MM.1S (cell line): Measurements from ENCODE around the gene PAXX.

Source experiments
- DNase-seq: peaks from one replicate; pipeline ENCODE4 v3.0.0-alpha.2; 2015
- H2AFZ ChIP-seq: fragments of 300-600 bp; sonication (generic); 2 replicates; pipeline ENCODE4 v1.6.0; 2016; ENCODE audit warnings: antibody characterized with exemption, low read length
- H3F3A ChIP-seq: fragments of 300-600 bp; sonication (generic); 2 replicates; pipeline ENCODE4 v1.6.1; 2016; ENCODE audit warnings: mild to moderate bottlenecking, antibody characterized with exemption, low read length, moderate library complexity, mixed read lengths; ENCODE audit not compliant: insufficient read depth
- H3K27ac ChIP-seq: fragments of 300-600 bp; sonication (generic); 2 replicates; pipeline ENCODE4 v1.5.1; 2016; ENCODE audit warnings: mild to moderate bottlenecking, low read length
- H3K27me3 ChIP-seq: fragments of 300-600 bp; sonication (generic); replicated peaks from 2 replicates; pipeline ENCODE4 v1.6.0; 2016; ENCODE audit warnings: low read length; ENCODE audit not compliant: insufficient read depth
- H3K36me3 ChIP-seq: fragments of 300-600 bp; sonication (generic); replicated peaks from 2 replicates; pipeline ENCODE4 v1.6.1; 2016; ENCODE audit warnings: mild to moderate bottlenecking, low read length, mixed read lengths; ENCODE audit not compliant: insufficient read depth
- H3K4me1 ChIP-seq: fragments of 300-600 bp; sonication (generic); 2 replicates; pipeline ENCODE4 v1.6.1; 2016; ENCODE audit warnings: low read length, mixed read lengths
- H3K4me2 ChIP-seq: fragments of 300-600 bp; sonication (generic); 2 replicates; pipeline ENCODE4 v1.6.0; 2016; ENCODE audit warnings: low read depth, low read length
- H3K4me3 ChIP-seq: fragments of 300-600 bp; sonication (generic); 2 replicates; pipeline ENCODE4 v1.5.1; 2016; ENCODE audit warnings: low read length, mixed read lengths
- H3K79me2 ChIP-seq: fragments of 300-600 bp; sonication (generic); 2 replicates; pipeline ENCODE4 v1.6.1; 2016; ENCODE audit warnings: mixed run types, low read length, mixed read lengths
- H3K9ac ChIP-seq: fragments of 300-600 bp; sonication (generic); 2 replicates; pipeline ENCODE4 v1.6.1; 2016; ENCODE audit warnings: low read length, mixed read lengths
- H3K9me2 ChIP-seq: fragments of 300-600 bp; sonication (generic); replicated peaks from 2 replicates; pipeline ENCODE4 v1.6.1; 2016; ENCODE audit warnings: mild to moderate bottlenecking, low read length, mixed read lengths; ENCODE audit not compliant: insufficient read depth
- H3K9me3 ChIP-seq: fragments of 300-600 bp; sonication (generic); replicated peaks from 2 replicates; pipeline ENCODE4 v1.6.1; 2016; ENCODE audit warnings: mild to moderate bottlenecking, low read length, mixed read lengths; ENCODE audit not compliant: insufficient read depth
- H4K20me1 ChIP-seq: fragments of 300-600 bp; sonication (generic); 2 replicates; pipeline ENCODE4 v1.6.1; 2016; ENCODE audit warnings: mild to moderate bottlenecking, low read length, moderate library complexity, mixed read lengths; ENCODE audit not compliant: insufficient read depth
- EZH2 ChIP-seq: fragments of 300-600 bp; sonication (generic); optimal IDR thresholded peaks from 2 replicates; pipeline ENCODE3; 2017; ENCODE audit warnings: low read depth, mild to moderate bottlenecking, antibody characterized with exemption, low read length, mixed read lengths
- EZH2phosphoT487 ChIP-seq: fragments of 300-600 bp; sonication (generic); IDR thresholded peaks from 2 replicates; pipeline ENCODE4 v1.6.1; 2018; ENCODE audit warnings: antibody characterized with exemption, low read length
- TF ChIP-seq, protein P1 (sequence below): fragments of 300-600 bp; sonication (generic); IDR thresholded peaks from 2 replicates; pipeline ENCODE4 v1.5.1; 2016; ENCODE audit warnings: antibody characterized with exemption, low read length, mixed read lengths

PAXX gene

DNA sequence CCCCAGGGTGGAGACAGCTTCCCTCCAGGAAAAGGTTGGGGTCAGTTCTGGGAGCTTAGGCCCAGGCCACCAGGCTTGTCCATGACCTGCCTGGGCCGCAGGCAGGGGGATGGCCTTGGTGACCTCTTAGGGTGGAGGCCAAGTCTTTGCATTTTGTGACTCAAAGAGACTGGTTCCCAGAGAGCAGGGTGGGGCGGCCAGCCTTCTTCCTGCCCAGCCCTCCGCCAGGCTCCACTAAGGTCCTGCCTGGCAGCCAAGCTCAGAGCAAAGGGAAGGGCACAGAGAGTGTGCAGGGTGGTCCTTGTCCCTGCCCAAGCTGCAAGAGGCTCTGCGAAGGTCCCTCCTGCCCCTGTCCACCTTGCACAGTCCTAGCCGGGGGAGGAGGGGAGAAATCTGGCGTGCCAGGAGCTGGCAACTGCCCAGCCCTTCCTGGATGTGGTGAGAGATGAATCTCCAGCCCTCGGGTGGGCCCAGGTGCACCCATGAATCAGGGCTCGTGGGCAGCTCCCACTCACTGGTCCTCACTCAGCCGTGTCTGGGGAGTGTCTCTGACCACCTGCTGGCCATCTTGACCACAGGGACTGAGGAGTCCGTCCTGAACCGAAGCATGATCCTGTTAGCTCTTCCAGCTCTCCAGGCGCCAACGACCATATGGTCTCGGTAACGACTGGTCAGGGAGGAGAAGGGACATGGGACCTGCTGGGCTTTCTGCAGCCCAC is 17.2 kb upstream of the PAXX start:
- H3K27me3 ChIP-seq = peaks cover 76% of the 10 kb centered on the region
- no peak overlapping the region for H3K4me2 ChIP-seq
- no peaks in the 10 kb centered on the region for H3K79me2 ChIP-seq
- no peak overlapping the region for H3K9ac ChIP-seq
- H4K20me1 ChIP-seq = no peaks in the 10 kb centered on the region
- no peaks in the 10 kb centered on the region for H3K36me3 ChIP-seq
- no peak overlapping the region for H3K27ac ChIP-seq
- H3K9me3 ChIP-seq = no peaks in the 10 kb centered on the region
- no peak for DNase-seq
- H3K4me3 ChIP-seq = no peak overlapping the region
- no peaks in the 10 kb centered on the region for H3K9me2 ChIP-seq
- no peak overlapping the region for H2AFZ ChIP-seq
- TF ChIP-seq EZH2phosphoT487 = no peak
- TF ChIP-seq, protein P1, sequence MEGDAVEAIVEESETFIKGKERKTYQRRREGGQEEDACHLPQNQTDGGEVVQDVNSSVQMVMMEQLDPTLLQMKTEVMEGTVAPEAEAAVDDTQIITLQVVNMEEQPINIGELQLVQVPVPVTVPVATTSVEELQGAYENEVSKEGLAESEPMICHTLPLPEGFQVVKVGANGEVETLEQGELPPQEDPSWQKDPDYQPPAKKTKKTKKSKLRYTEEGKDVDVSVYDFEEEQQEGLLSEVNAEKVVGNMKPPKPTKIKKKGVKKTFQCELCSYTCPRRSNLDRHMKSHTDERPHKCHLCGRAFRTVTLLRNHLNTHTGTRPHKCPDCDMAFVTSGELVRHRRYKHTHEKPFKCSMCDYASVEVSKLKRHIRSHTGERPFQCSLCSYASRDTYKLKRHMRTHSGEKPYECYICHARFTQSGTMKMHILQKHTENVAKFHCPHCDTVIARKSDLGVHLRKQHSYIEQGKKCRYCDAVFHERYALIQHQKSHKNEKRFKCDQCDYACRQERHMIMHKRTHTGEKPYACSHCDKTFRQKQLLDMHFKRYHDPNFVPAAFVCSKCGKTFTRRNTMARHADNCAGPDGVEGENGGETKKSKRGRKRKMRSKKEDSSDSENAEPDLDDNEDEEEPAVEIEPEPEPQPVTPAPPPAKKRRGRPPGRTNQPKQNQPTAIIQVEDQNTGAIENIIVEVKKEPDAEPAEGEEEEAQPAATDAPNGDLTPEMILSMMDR = no peak
- TF ChIP-seq EZH2 = no peak
- H3K4me1 ChIP-seq = no peaks in the 10 kb centered on the region
- no peaks in the 10 kb centered on the region for H3F3A ChIP-seq

DNA sequence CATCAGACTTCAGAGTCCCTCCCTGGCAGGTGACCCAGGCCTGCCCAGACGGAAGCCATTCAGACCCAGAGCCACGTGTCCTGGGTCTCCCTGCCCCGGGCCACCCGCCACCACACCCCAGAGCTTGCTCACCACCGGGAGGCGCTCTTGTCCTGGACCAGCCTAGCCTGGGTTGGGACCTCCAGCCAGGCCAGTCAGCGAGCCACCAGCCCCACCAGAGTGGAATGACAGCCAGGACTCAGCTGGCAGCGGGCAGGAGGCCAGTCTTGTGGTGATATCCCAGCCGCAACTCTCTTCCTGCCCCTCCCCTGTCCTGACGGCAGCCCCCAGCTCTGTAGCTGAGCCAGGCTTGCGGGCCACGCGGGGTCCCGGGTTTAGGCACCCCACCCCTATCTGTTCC is 16.6 kb upstream of the PAXX start:
- no peaks in the 10 kb centered on the region for H3K79me2 ChIP-seq
- H3K9me2 ChIP-seq = no peaks in the 10 kb centered on the region
- no peaks in the 10 kb centered on the region for H3K4me1 ChIP-seq
- no peaks in the 10 kb centered on the region for H3K36me3 ChIP-seq
- no peak overlapping the region for H3K9ac ChIP-seq
- no peaks in the 10 kb centered on the region for H4K20me1 ChIP-seq
- H3K9me3 ChIP-seq = no peaks in the 10 kb centered on the region
- H3K27me3 ChIP-seq = peaks cover 76% of the 10 kb centered on the region
- no peak overlapping the region for H3K27ac ChIP-seq
- no peak for TF ChIP-seq EZH2phosphoT487
- TF ChIP-seq, protein P1 = peak; percentile 18; the same call in 1 of the 2 replicates
- H3F3A ChIP-seq = no peaks in the 10 kb centered on the region
- H3K4me3 ChIP-seq = no peak overlapping the region
- no peak for DNase-seq
- H2AFZ ChIP-seq = no peak overlapping the region
- H3K4me2 ChIP-seq = no peak overlapping the region

DNA sequence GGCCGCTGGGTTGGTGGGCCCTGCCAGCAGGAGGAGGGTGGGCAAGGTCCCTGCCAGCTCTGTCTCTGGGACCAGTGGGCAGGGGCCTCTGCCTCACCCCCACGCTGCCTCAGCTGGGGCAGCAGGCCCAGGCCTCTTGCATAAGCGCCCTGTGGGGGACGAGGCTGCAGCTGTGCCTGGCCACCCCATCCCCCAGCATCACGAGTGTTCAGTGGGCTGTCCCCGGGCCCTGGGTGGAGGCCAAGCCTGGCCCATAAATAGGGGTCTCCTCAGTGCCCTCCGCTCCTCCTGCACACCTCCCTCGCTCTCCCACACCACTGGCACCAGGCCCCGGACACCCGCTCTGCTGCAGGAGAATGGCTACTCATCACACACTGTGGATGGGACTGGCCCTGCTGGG is 15.0 kb upstream of the PAXX start, which contains the start of gene PTGDS:
Gene PTGDS, plus strand, starts transcription at position 282 of the 400 bp plus-strand sequence. Its CDS starts 75 bp downstream, at position 357.
- Histone ChIP-seq H3K36me3 (no peaks in the 10 kb centered on the region), H3K9ac (no peak within 1 kb of the TSS), H3K27me3 (peaks cover 74% of the 10 kb centered on the region), H3K9me2 (no peaks in the 10 kb centered on the region), H3K4me3 (no peak within 1 kb of the TSS), H2AFZ (no peak within 1 kb of the TSS), H3K79me2 (no peaks in the 10 kb centered on the region), H3K9me3 (no peaks in the 10 kb centered on the region), H4K20me1 (no peaks in the 10 kb centered on the region), H3K4me1 (no peaks in the 10 kb centered on the region), H3K4me2 (no peak within 1 kb of the TSS), H3F3A (no peaks in the 10 kb centered on the region), H3K27ac (no peak within 1 kb of the TSS)
- DNase-seq = no peak
- no peak for TF ChIP-seq EZH2phosphoT487
- no peak for TF ChIP-seq EZH2
- TF ChIP-seq, protein P1 = no peak
